GM10266 (cell line): ENCODE data around the gene SRMS.
"Not testable (repeated sequence)": the region's sequence is repeated elsewhere in the genome, so short reads cannot be mapped to it uniquely, and the experiment has no call there.

Experiments
- DNase-seq: peaks from one replicate; pipeline ENCODE4 v3.0.0; 2012; ENCODE audit errors: extremely low spot score
- TF ChIP-seq, protein P1 (sequence below): IDR thresholded peaks from 2 replicates; pipeline ENCODE4 v1.5.1; 2012; ENCODE audit warnings: mild to moderate bottlenecking, low read depth; ENCODE audit not compliant: control insufficient read depth, insufficient read depth; ENCODE audit errors: missing control alignments

The SRMS gene

DNA sequence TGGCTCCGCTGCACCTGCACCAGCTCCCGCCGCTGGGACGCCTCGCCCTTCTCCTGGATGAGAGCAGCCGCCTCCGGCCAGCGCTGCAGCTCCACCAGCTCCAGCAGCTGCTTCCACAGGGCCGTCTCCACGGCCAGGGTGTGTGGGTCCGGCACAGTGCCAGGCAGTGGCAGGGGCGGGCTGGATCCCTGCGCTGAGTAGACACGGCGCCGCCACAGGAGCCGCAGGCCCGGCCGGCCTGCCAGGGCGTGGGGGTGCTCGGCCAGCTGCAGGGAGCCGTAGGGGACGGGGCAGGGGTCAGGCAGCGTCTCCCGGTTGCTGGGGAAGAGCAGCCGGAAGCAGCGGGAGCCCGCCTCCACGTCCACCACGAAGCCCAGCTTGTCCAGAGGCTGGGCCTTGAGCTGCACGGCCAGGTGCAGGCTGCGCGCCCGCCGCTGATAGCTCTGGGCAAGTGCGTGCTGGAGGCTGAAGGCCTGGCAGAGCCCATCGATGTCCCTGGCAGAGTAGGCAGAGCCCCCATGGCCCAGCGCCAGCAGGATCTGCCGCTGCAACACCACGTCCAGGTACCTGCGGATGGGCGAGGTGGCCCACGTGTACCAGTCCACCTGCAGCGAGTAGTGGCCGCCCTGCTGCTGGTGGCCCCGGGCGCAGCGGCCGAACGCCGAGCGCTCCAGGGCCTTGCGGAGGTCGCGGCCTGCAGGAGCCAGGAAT lies 15.8 kb upstream of the SRMS start:
- no peak for DNase-seq
- TF ChIP-seq, protein P1, sequence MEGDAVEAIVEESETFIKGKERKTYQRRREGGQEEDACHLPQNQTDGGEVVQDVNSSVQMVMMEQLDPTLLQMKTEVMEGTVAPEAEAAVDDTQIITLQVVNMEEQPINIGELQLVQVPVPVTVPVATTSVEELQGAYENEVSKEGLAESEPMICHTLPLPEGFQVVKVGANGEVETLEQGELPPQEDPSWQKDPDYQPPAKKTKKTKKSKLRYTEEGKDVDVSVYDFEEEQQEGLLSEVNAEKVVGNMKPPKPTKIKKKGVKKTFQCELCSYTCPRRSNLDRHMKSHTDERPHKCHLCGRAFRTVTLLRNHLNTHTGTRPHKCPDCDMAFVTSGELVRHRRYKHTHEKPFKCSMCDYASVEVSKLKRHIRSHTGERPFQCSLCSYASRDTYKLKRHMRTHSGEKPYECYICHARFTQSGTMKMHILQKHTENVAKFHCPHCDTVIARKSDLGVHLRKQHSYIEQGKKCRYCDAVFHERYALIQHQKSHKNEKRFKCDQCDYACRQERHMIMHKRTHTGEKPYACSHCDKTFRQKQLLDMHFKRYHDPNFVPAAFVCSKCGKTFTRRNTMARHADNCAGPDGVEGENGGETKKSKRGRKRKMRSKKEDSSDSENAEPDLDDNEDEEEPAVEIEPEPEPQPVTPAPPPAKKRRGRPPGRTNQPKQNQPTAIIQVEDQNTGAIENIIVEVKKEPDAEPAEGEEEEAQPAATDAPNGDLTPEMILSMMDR: no peak

DNA sequence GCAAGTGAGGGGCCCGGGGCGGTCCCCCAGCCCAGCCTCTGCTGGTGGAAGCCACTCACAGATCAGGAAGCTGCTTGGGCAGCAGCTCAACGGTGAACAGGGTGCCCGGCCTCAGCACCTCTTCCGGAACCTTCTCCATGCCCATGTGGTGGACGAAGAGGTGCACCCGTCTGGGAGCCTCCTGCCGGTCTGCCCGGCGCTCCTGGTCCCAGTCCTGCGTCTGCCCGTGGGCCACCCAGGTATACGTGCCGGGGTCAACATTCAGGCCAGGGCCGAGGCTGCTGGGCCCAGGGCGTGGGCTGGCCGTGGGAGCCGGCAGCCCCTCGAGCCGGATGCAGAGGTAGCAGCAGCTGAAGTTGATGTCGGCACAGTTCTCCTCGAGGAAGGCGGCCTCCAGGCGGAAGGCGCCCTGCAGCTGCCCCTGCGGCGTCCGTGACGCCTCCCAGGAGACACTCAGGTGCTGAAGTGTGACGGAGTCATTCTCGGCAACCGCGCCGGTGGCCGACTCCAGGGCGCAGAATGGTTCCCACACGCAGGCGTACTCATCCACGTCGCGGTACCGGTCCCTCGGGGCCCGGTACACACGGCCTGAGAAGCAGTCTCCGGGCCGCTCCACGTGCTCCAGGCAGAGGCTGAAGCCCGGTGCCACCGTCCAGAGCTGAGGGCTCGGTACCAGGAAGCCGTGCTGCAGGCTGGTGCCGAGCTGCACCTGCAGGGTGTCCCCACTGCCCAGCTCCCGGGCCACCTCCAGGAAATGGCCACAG lies 15.1 kb upstream of the SRMS start:
- TF ChIP-seq, protein P1: no peak

DNA sequence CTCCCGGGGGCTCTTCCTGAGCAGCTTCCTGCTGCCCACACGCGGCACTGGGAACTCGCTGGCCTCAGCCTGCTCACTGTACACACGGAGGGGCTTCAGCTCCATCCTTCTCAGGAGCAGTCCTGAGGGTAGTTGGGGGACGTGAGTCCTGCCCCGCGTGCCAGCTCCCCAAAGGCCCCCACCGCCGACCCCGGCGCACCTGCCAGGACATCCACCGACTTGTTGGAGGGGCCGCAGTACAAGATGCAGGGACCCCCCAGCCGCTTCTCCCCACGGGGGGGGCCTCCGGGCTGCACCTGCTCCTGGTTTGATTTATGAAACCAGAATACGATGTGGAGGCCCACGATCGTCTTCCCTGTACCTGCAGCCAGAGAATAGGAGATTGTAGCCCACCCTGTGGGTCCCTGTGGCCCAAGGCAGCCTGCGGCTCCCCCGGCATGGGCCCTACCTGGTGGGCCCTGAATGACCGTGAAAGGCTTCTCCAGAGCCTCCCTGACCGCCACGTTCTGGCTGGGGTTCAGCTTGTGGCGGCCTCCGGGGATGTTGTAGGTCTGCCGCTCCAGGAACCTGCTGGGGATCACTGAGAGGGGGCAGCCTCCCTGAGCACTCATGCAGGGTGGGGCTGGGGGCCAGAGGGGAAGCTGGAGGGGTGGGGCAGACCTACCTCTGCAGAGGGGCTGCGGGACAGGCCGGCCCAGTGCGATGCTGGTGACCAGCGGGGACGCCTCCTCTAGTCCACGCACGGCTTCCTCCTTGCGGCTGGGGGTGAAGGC lies 14.3 kb upstream of the SRMS start:
- DNase-seq: no peak
- TF ChIP-seq, protein P1: no peak

More for the DNA sequence above, 15.1 kb upstream of the SRMS start:
- DNase-seq: no peak

DNA sequence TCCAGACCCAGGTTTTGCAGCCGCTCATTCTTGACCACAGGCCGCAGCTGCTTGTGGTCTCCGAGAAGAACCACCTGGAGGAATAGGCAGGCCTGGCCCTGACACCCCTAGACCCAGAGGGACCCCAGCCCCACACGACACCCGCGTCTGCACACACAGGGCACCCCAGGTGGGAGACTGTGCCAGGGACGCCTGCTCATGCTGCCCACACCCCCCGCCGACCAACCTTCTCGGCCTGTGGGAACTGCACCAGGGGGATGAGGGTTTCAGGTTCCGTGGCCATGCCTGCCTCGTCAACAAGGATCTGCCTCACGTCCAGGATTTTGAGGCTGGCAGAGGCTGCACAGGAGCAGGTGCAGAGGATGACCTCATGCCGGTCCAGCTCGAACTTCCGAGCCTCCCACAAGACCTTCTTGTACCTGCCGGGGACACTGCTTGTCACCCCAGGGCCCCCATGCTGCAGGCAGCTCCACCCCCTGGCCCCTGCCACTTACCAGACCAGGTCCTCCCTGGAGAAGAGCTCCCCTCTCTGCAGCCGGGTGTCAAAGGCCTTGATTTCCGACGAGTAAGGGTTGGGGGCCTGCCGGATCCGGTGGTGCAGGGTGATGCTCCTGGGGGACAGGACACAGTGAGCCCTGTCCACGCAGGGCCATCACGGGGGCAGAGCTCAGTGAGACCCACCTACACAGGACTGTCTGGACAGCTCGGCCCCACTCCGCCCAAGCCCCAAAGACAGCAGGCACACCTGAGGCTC lies 13.5 kb upstream of the SRMS start:
- no peak for DNase-seq
- TF ChIP-seq, protein P1: no peak

DNA sequence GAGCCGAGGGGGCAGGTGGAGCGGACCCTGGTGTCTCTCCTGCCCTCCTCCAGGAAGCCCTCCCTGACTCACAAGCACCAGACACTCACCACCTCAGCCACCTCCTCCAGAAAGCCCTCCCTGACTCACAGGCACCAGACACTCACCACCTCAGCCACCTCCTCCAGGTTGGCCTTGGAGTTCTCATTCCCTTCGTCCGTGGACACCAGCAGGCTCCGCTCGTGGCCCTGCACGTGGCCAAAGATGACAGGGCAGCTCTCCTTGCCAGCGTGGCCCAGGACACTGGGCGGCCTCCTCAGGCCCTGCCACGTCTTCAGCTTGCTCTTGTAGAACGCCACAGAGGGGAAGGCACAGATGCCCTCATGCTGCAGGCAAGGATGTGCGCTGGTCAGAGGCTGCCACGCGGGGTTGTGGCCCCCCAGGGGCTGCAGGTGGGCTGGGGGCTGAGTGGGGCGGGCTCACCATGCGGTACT lies 12.8 kb upstream of the SRMS start:
- no peak for DNase-seq
- TF ChIP-seq, protein P1: no peak

DNA sequence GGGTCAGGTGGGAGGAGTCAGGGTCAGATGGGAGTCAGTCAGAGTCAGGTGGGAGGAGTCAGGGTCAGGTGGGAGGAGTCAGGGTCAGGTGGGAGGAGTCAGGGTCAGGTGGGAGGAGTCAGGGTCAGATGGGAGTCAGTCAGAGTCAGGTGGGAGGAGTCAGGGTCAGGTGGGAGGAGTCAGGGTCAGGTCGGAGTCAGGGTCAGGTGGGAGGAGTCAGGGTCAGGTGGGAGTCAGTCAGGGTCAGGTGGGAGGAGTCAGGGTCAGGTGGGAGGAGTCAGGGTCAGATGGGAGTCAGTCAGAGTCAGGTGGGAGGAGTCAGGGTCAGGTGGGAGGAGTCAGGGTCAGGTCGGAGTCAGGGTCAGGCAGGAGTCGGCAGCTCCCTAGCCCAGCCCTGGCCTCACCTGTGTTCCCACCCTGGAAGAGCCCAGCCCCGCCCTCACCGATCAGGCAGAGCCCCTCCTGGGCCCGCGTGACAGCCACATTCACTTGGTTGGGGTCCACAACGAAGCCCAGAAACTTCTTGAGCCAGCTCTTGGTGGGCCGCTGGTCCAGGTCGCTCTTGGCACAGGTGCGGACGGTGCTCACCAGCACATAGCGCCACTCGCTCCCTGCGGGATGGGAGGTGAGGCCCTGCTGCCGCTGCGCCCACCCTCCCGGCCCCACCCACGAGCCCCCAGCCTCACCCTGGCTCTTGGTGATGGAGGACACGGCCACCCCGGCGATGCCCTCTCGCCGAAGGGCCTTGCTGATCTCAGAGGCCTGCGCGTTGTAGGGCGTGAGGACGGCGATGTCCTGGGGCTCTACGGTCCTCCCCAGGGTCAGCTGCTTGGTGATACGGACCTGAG lies 12.2 kb upstream of the SRMS start:
- not testable (repeated sequence) for DNase-seq
